Neural progenitor cell (in vitro differentiated cells): ENCODE data around the gene MFAP4. TPM values are rescaled to one million over a fixed set of nuclear protein-coding genes. Genes with fewer than 3 reads are reported as not detected.

Source experiments
- DNase-seq: peaks from one replicate; pipeline ENCODE4 v3.0.0-alpha.2; 2016; ENCODE audit warnings: low spot score
- H2AFZ ChIP-seq: fragments of 200-600 bp; sonication (generic); replicated peaks from 2 replicates; pipeline ENCODE4 v1.6.1; 2016; ENCODE audit warnings: antibody characterized with exemption
- H3F3A ChIP-seq: fragments of 200-600 bp; sonication (generic); 2 replicates; pipeline ENCODE4 v1.6.1; 2016; ENCODE audit warnings: antibody characterized with exemption, low read depth
- H3K27ac ChIP-seq: fragments of 200-600 bp; sonication (generic); 2 replicates; pipeline ENCODE4 v1.5.1; 2016; ENCODE audit warnings: mild to moderate bottlenecking
- H3K27me3 ChIP-seq: fragments of 200-600 bp; sonication (generic); 2 replicates; pipeline ENCODE4 v1.6.1; 2016; ENCODE audit warnings: mild to moderate bottlenecking, moderate library complexity
- H3K36me3 ChIP-seq: fragments of 200-600 bp; sonication (generic); 2 replicates; pipeline ENCODE4 v1.5.1; 2016
- H3K4me1 ChIP-seq: fragments of 200-600 bp; sonication (generic); 2 replicates; pipeline ENCODE4 v1.6.1; 2016; ENCODE audit warnings: mixed run types
- H3K4me2 ChIP-seq: fragments of 200-600 bp; sonication (generic); 2 replicates; pipeline ENCODE4 v1.6.1; 2016
- H3K4me3 ChIP-seq: fragments of 200-600 bp; sonication (generic); 2 replicates; pipeline ENCODE4 v1.5.1; 2016
- H3K79me2 ChIP-seq: fragments of 200-600 bp; sonication (generic); 2 replicates; pipeline ENCODE4 v1.6.1; 2016; ENCODE audit warnings: low read depth
- H3K9ac ChIP-seq: fragments of 200-600 bp; sonication (generic); 2 replicates; pipeline ENCODE4 v1.6.1; 2016
- H3K9me3 ChIP-seq: fragments of 200-600 bp; sonication (generic); 2 replicates; pipeline ENCODE4 v1.5.1; 2016; ENCODE audit warnings: low read depth
- H4K20me1 ChIP-seq: fragments of 200-600 bp; sonication (generic); 2 replicates; pipeline ENCODE4 v1.6.1; 2016; ENCODE audit warnings: low read depth
- H3K27ac Mint-ChIP-seq: 3 replicates; pipeline ENCODE4 v1.8.0; 2021; ENCODE audit warnings: mixed read lengths
- H3K27me3 Mint-ChIP-seq: 2 replicates; pipeline ENCODE4 v1.8.0; 2022; ENCODE audit warnings: low read depth, mild to moderate bottlenecking, inconsistent platforms, moderate library complexity, mixed read lengths; ENCODE audit not compliant: insufficient read depth
- H3K36me3 Mint-ChIP-seq: 3 replicates; pipeline ENCODE4 v1.8.0; 2021; ENCODE audit warnings: mixed read lengths
- H3K4me1 Mint-ChIP-seq: 3 replicates; pipeline ENCODE4 v1.8.0; 2021; ENCODE audit warnings: mixed read lengths
- H3K4me3 Mint-ChIP-seq: 3 replicates; pipeline ENCODE4 v1.8.0; 2021; ENCODE audit warnings: mild to moderate bottlenecking, moderate library complexity, mixed read lengths
- H3K9me3 Mint-ChIP-seq: 3 replicates; pipeline ENCODE4 v1.8.0; 2020; ENCODE audit warnings: mixed read lengths
- CTCF ChIP-seq: fragments of 200-600 bp; sonication (generic); IDR thresholded peaks from 2 replicates; pipeline ENCODE4 v1.5.1; 2017; ENCODE audit warnings: antibody characterized with exemption, mild to moderate bottlenecking
- EZH2 ChIP-seq: fragments of 200-600 bp; sonication (generic); IDR thresholded peaks from 2 replicates; pipeline ENCODE4 v1.6.1; 2017; ENCODE audit warnings: antibody characterized with exemption, mild to moderate bottlenecking, moderate library complexity
- EZH2phosphoT487 ChIP-seq: fragments of 200-600 bp; sonication (generic); IDR thresholded peaks from 2 replicates; pipeline ENCODE4 v1.6.1; 2017; ENCODE audit warnings: antibody characterized with exemption
- total RNA-seq: library from RNA; depleted of rRNA; stranded (reverse); fragments of >200 nt; gene quantifications from 2 replicates; pipeline ENCODE4 v1.2.3, GENCODE V29; 2015; ENCODE audit warnings: low replicate concordance

MFAP4 gene
- total RNA-seq, 1 donor from 2014 or later: not detected

- Histone ChIP-seq H3K4me3 (no peak overlapping the region), H3K4me2 (no peak overlapping the region), H4K20me1 (no peaks in the 10 kb centered on the region), H3K27me3 (no peaks in the 10 kb centered on the region), H3K79me2 (no peaks in the 10 kb centered on the region), H3F3A (no peaks in the 10 kb centered on the region), H3K27ac (no peak overlapping the region), H3K9ac (no peak overlapping the region), H3K36me3 (no peaks in the 10 kb centered on the region), H2AFZ (no peak overlapping the region), H3K9me3 (no peaks in the 10 kb centered on the region), H3K4me1 (no peaks in the 10 kb centered on the region)
- Mint-ChIP-seq H3K36me3 (peaks cover 2% of the 10 kb centered on the region), H3K4me1 (peaks cover 15% of the 10 kb centered on the region), H3K27me3 (peaks cover 6% of the 10 kb centered on the region), H3K27ac (no peak overlapping the region), H3K9me3 (no peaks in the 10 kb centered on the region), H3K4me3 (no peak overlapping the region)
- no peak for TF ChIP-seq EZH2phosphoT487
- TF ChIP-seq EZH2: no peak
- TF ChIP-seq CTCF: no peak
- no peak for DNase-seq
Measured at GRCh38 chr17:19365499-19365817, 21.5 kb downstream of the MFAP4 start.

GRCh38 chr17:19364699-19365498, 22.1 kb downstream of the MFAP4 start:
- H3K36me3 Mint-ChIP-seq: peaks cover 2% of the 10 kb centered on the region
- no peaks in the 10 kb centered on the region for H3K9me3 Mint-ChIP-seq
- peak overlapping the region; percentile 15 for H3K4me3 Mint-ChIP-seq
- Histone ChIP-seq H3K4me1 (no peaks in the 10 kb centered on the region), H3K4me3 (no peak overlapping the region), H2AFZ (no peak overlapping the region), H4K20me1 (no peaks in the 10 kb centered on the region), H3K4me2 (no peak overlapping the region), H3K36me3 (no peaks in the 10 kb centered on the region), H3K27ac (no peak overlapping the region), H3K9ac (no peak overlapping the region), H3K9me3 (no peaks in the 10 kb centered on the region), H3F3A (no peaks in the 10 kb centered on the region), H3K27me3 (no peaks in the 10 kb centered on the region), H3K79me2 (no peaks in the 10 kb centered on the region)
- H3K27me3 Mint-ChIP-seq: peaks cover 6% of the 10 kb centered on the region
- no peak overlapping the region for H3K27ac Mint-ChIP-seq
- no peak for DNase-seq
- peaks cover 15% of the 10 kb centered on the region for H3K4me1 Mint-ChIP-seq
- TF ChIP-seq CTCF (no peak), EZH2 (no peak), EZH2phosphoT487 (no peak)

GRCh38 chr17:19363460-19364035, 23.4 kb downstream of the MFAP4 start:
- Mint-ChIP-seq H3K4me3 (peak overlapping the region; percentile 91), H3K27me3 (peaks cover 6% of the 10 kb centered on the region), H3K4me1 (peaks cover 15% of the 10 kb centered on the region), H3K27ac (no peak overlapping the region), H3K9me3 (no peaks in the 10 kb centered on the region), H3K36me3 (peaks cover 2% of the 10 kb centered on the region)
- Histone ChIP-seq H3K9me3 (no peaks in the 10 kb centered on the region), H3K4me1 (no peaks in the 10 kb centered on the region), H2AFZ (no peak overlapping the region), H3K27me3 (no peaks in the 10 kb centered on the region), H3F3A (no peaks in the 10 kb centered on the region), H4K20me1 (no peaks in the 10 kb centered on the region), H3K4me2 (peak overlapping the region; percentile 93), H3K27ac (no peak overlapping the region), H3K79me2 (no peaks in the 10 kb centered on the region), H3K36me3 (no peaks in the 10 kb centered on the region), H3K4me3 (no peak overlapping the region), H3K9ac (no peak overlapping the region)
- DNase-seq: no peak
- TF ChIP-seq EZH2phosphoT487 (no peak), EZH2 (no peak), CTCF (no peak)
